Tibial nerve (tissue), 4 donors: ENCODE data around the gene KCTD5. TPM values are rescaled to one million over a fixed set of nuclear protein-coding genes. Genes with fewer than 3 reads are reported as not detected.

Source experiments
- DNase-seq, 2 donors: peaks; one replicate each; pipeline ENCODE4 v3.0.0-alpha.2; 2019; ENCODE audit warnings: low spot score in 2 of 2
- H3K27ac ChIP-seq, 4 donors: fragments of 200-600 bp; sonication (generic) in 3 of 4; one replicate each; pipeline ENCODE4 v1.5.1; 2017 to 2019; ENCODE audit warnings: mild to moderate bottlenecking in 1 of 4
- H3K27me3 ChIP-seq, 2 donors: fragments of 200-600 bp; sonication (generic) in 1 of 2; one replicate each; pipeline versions ENCODE4 v1.5.1 to v1.6.0; 2017 to 2019
- H3K36me3 ChIP-seq, 3 donors: fragments of 200-600 bp; sonication (generic); one replicate each; pipeline ENCODE4 v1.5.1; 2018 to 2019
- H3K4me1 ChIP-seq, 4 donors: fragments of 200-600 bp; sonication (generic) in 3 of 4; one replicate each; pipeline ENCODE4 v1.5.1; 2017 to 2019
- H3K4me3 ChIP-seq, 4 donors: fragments of 200-600 bp; sonication (generic) in 3 of 4; one replicate each; pipeline ENCODE4 v1.5.1; 2017 to 2019; ENCODE audit warnings: mild to moderate bottlenecking in 1 of 4, moderate library complexity in 1 of 4
- H3K9me3 ChIP-seq, 4 donors: fragments of 200-600 bp; sonication (generic) in 3 of 4; one replicate each; pipeline ENCODE4 v1.5.1; 2017 to 2019
- CTCF ChIP-seq, 5 experiments: fragments of 200-600 bp in 3 of 5; fragments of 450-650 bp in 2 of 5; sonication (generic) in 3 of 5; IDR thresholded peaks; one replicate each; pipeline ENCODE4 v1.5.1; 2016 to 2019; ENCODE audit warnings: antibody characterized with exemption in 5 of 5, mild to moderate bottlenecking in 3 of 5, moderate library complexity in 2 of 5
- EP300 ChIP-seq, 2 donors: sonication (generic); formaldehyde crosslinking; IDR thresholded peaks; one replicate each; pipeline ENCODE4 v1.6.1; 2017; ENCODE audit warnings: antibody characterized with exemption in 2 of 2, mild to moderate bottlenecking in 1 of 2
- POLR2A ChIP-seq, 2 donors: fragments of 450-650 bp; IDR thresholded peaks; one replicate each; pipeline ENCODE4 v1.6.1; 2017; ENCODE audit warnings: antibody characterized with exemption in 2 of 2, mild to moderate bottlenecking in 2 of 2, moderate library complexity in 2 of 2
- whole genome bisulfite sequencing, 2 donors: methylation state at CpG; one replicate each; pipeline ENCODE4 v1.1.5; 2018; 5-methylcytosine and 5-hydroxymethylcytosine counted together
- total RNA-seq, 4 donors: library from RNA; depleted of rRNA; stranded (reverse); fragments of >200 nt; gene quantifications; one replicate each; pipeline ENCODE4 v1.1.0, GENCODE V29; 2016

The KCTD5 gene
- total RNA-seq, 4 donors from 2014 or later, result 17.8 to 24.3 (median 21.2) TPM

GRCh38 chr16:2704983-2705275 is 22.6 kb downstream of the KCTD5 start:
- Histone ChIP-seq H3K4me1 (no peaks in the 10 kb centered on the region), H3K27ac (no peak overlapping the region), H3K27me3 (no peaks in the 10 kb centered on the region), H3K36me3 (peaks cover 9 to 100% (median 16%) of the 10 kb centered on the region in 3 donors), H3K4me3 (no peak overlapping the region), H3K9me3 (no peaks in the 10 kb centered on the region)
- TF ChIP-seq POLR2A (IDR thresholded peaks at IDR 0.05) (no peak), EP300 (IDR thresholded peaks at IDR 0.05) (no peak), CTCF (IDR thresholded peaks at IDR 0.05) (no peak)
- WGBS, 2 donors, result 85 to 86% methylated on average over 12 to 14 of the region's 14 CpGs
- DNase-seq, result no peak

DNA sequence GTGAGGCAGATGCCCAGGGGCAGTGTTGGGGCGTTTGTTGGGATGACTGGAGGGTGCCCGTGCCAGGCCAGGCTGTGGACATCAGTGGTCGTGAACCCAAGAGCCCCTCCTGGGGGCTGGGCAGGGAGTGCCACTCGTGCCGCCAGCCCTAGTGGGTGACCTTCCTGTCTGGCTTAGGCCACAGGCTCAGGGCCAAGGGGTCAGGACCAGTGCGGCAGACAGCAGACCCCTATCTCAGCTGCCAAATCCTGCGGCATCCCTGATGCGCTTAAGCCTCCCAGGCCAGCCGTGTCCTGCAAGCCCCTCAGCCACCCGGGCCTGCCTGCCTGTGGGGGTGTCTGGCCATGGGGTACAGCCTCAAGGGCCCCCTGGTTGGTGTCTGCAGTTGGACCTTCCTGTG is 23.0 kb downstream of the KCTD5 start:
- H3K27ac ChIP-seq, result no peak overlapping the region
- TF ChIP-seq EP300 (IDR thresholded peaks at IDR 0.05), result no peak
- TF ChIP-seq POLR2A (IDR thresholded peaks at IDR 0.05), result no peak
- no peak for TF ChIP-seq CTCF (IDR thresholded peaks at IDR 0.05)
- H3K4me1 ChIP-seq, result no peaks in the 10 kb centered on the region
- H3K9me3 ChIP-seq, result no peaks in the 10 kb centered on the region
- H3K27me3 ChIP-seq, result no peaks in the 10 kb centered on the region
- no peak overlapping the region for H3K4me3 ChIP-seq
- no peak for DNase-seq
- 88 to 91% methylated on average over 4 to 6 of the region's 10 CpGs for WGBS, 2 donors
- peaks cover 9 to 100% (median 12%) of the 10 kb centered on the region in 3 donors for H3K36me3 ChIP-seq

GRCh38 chr16:2706085-2706484 is 23.8 kb downstream of the KCTD5 start:
- no peaks in the 10 kb centered on the region for H3K27me3 ChIP-seq
- no peak for TF ChIP-seq EP300 (IDR thresholded peaks at IDR 0.05)
- TF ChIP-seq POLR2A (IDR thresholded peaks at IDR 0.05), result no peak
- no peak for TF ChIP-seq CTCF (IDR thresholded peaks at IDR 0.05)
- WGBS, 2 donors, result 90 to 91% methylated on average over 16 of the region's 17 CpGs
- DNase-seq, result no peak
- H3K36me3 ChIP-seq, result peaks cover 8 to 94% (median 9%) of the 10 kb centered on the region in 3 donors
- no peak overlapping the region for H3K27ac ChIP-seq
- no peaks in the 10 kb centered on the region for H3K9me3 ChIP-seq
- H3K4me1 ChIP-seq, result no peaks in the 10 kb centered on the region
- no peak overlapping the region for H3K4me3 ChIP-seq

GRCh38 chr16:2706611-2707311 is 24.4 kb downstream of the KCTD5 start:
- H3K4me3 ChIP-seq, result no peak overlapping the region
- H3K36me3 ChIP-seq, result peaks cover 8 to 87% (median 9%) of the 10 kb centered on the region in 3 donors
- TF ChIP-seq POLR2A (IDR thresholded peaks at IDR 0.05) (no peak), CTCF (IDR thresholded peaks at IDR 0.05) (no peak), EP300 (IDR thresholded peaks at IDR 0.05) (no peak)
- 89 to 91% methylated on average over 21 of the region's 22 CpGs for WGBS, 2 donors
- DNase-seq, result no peak
- H3K4me1 ChIP-seq, result no peaks in the 10 kb centered on the region
- H3K9me3 ChIP-seq, result no peaks in the 10 kb centered on the region
- no peak overlapping the region for H3K27ac ChIP-seq
- no peaks in the 10 kb centered on the region for H3K27me3 ChIP-seq

- Histone ChIP-seq H3K9me3 (no peaks in the 10 kb centered on the region), H3K36me3 (peaks cover under 1 to 78% (median 4%) of the 10 kb centered on the region in 3 donors)
Measured at GRCh38 chr16:2707368-2708289, 25.3 kb downstream of the KCTD5 start.

More at GRCh38 chr16:2707368-2708289, 25.3 kb downstream of the KCTD5 start:
- H3K27me3 ChIP-seq, result no peaks in the 10 kb centered on the region
- no peak overlapping the region for H3K27ac ChIP-seq
- TF ChIP-seq POLR2A (IDR thresholded peaks at IDR 0.05) (no peak), EP300 (IDR thresholded peaks at IDR 0.05) (no peak), CTCF (IDR thresholded peaks at IDR 0.05) (no peak)
- 88 to 90% methylated on average over 50 to 51 of the region's 51 CpGs for WGBS, 2 donors
- H3K4me1 ChIP-seq, result no peaks in the 10 kb centered on the region
- no peak for DNase-seq
- H3K4me3 ChIP-seq, result no peak overlapping the region
